Progenitor cell of endocrine pancreas (in vitro differentiated cells): ENCODE results near the gene MAML2. TPM values are rescaled to one million over a fixed set of nuclear protein-coding genes. Genes with fewer than 3 reads are reported as not detected.

Experiments used
- DNase-seq: peaks from one replicate; pipeline ENCODE4 v3.0.0; 2021; ENCODE audit warnings: low spot score; ENCODE audit not compliant: unreplicated experiment
- H3K27ac Mint-ChIP-seq: 2 replicates; pipeline ENCODE4 v1.8.0; 2021; ENCODE audit warnings: mild to moderate bottlenecking, moderate library complexity, mixed read lengths
- H3K27me3 Mint-ChIP-seq: 2 replicates; pipeline ENCODE4 v1.8.0; 2021; ENCODE audit warnings: mixed read lengths
- H3K36me3 Mint-ChIP-seq: 2 replicates; pipeline ENCODE4 v1.8.0; 2022; ENCODE audit warnings: mixed read lengths; ENCODE audit not compliant: insufficient read depth
- H3K4me1 Mint-ChIP-seq: 2 replicates; pipeline ENCODE4 v1.8.0; 2021; ENCODE audit warnings: low read depth, mixed read lengths
- H3K4me3 Mint-ChIP-seq: 2 replicates; pipeline ENCODE4 v1.8.0; 2021; ENCODE audit warnings: low read depth, mild to moderate bottlenecking, moderate library complexity, mixed read lengths
- H3K9me3 Mint-ChIP-seq: 2 replicates; pipeline ENCODE4 v1.8.0; 2021; ENCODE audit warnings: low read depth, mixed read lengths
- total RNA-seq: library from RNA; stranded (reverse); gene quantifications from 2 replicates; pipeline ENCODE4 v1.2.1, GENCODE V29; 2021
- TF ChIP-seq, protein P1 (sequence below): fragments of 200-600 bp; sonication (generic); IDR thresholded peaks from one replicate; pipeline ENCODE4 v1.5.0; 2021; ENCODE audit warnings: antibody characterized with exemption, mild to moderate bottlenecking; ENCODE audit not compliant: unreplicated experiment

The MAML2 gene
- total RNA-seq, 1 donor from 2014 or later: 17.6 TPM

DNA sequence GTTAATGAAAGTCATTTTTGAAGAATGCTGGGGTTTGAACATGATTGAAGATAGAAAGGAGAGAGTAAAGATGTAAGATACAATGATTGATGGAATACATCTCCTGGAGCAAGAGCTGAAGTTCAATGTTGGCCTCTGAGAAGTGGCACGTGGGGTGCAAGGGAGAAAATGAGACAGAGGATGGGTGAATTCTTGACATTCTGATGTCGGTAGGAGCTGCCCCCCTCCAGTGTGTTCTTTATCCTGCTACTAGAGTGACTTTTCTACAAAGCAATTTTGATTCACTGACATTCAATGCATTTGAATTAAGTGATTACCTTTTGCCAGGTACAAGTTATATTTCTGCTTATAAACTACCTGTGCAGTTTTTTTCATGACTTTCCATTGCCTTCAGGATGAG, 260.1 kb downstream of the MAML2 start:
- no peak for DNase-seq
- H3K36me3 Mint-ChIP-seq: no peaks in the 10 kb centered on the region
- no peaks in the 10 kb centered on the region for H3K9me3 Mint-ChIP-seq
- TF ChIP-seq, protein P1, sequence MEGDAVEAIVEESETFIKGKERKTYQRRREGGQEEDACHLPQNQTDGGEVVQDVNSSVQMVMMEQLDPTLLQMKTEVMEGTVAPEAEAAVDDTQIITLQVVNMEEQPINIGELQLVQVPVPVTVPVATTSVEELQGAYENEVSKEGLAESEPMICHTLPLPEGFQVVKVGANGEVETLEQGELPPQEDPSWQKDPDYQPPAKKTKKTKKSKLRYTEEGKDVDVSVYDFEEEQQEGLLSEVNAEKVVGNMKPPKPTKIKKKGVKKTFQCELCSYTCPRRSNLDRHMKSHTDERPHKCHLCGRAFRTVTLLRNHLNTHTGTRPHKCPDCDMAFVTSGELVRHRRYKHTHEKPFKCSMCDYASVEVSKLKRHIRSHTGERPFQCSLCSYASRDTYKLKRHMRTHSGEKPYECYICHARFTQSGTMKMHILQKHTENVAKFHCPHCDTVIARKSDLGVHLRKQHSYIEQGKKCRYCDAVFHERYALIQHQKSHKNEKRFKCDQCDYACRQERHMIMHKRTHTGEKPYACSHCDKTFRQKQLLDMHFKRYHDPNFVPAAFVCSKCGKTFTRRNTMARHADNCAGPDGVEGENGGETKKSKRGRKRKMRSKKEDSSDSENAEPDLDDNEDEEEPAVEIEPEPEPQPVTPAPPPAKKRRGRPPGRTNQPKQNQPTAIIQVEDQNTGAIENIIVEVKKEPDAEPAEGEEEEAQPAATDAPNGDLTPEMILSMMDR: no peak
- no peak overlapping the region for H3K4me3 Mint-ChIP-seq
- H3K27ac Mint-ChIP-seq: no peak overlapping the region
- H3K27me3 Mint-ChIP-seq: no peaks in the 10 kb centered on the region
- peaks cover 17% of the 10 kb centered on the region for H3K4me1 Mint-ChIP-seq

DNA sequence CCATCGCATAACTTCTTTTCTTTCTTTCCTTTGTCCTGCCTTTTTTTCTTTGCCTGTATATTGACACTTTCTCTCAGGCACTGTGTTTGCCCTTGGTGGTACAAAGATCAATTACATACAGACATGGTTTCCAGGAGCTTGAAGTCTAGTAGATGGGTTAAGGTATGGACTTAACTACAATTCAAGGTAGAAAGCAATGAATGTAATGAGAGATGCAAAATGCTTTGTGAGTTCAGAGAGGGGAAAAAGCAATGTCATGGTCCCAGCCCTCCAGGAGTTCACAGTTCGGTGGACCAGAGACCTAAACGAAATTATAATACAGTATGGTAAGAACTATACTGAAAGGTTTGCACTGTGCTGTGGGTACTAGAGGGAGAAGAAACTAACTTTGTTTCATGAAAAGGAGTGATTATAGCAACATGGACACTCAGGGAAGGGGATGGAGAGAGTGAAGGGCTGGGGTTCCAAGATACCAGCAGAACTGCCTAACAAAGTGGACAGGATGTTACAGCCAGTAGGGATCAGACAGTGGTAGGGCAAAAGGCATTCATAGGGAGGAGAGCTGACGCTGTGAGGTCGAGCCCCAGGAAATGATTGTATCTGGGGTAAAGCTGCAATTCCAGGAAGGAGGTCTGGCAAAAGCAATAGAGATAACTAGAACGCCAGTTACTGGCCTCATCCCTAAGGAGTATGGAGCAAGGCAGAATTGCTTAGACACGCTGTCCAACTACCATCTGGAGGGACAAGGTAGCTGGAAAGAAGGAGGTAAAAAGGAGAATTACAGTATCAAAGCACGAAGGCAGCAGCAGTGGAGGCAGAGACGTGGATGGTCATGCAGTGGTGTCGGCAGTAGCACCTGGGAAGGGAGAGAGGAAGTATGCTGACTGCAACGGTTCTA, 260.7 kb downstream of the MAML2 start:
- H3K36me3 Mint-ChIP-seq: no peaks in the 10 kb centered on the region
- TF ChIP-seq, protein P1: no peak
- DNase-seq: no peak

DNA sequence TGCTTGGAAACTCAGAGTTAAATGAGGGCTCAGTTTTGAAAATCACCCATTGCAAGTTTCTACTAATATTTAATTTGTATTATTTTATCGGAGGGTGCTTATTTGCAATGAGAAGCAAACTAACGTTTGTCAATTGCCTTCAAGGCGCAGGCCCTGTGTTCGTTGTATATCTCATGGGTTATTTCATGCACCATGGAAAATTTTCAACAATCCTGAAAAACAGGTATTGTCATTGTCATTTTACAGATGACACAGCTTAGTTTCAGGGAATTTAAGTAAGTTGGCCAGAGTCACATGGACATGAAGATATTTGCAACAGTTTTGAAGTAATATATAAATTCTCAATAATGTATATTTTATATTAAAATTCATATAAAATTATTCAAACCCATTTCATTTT, 261.4 kb downstream of the MAML2 start:
- no peak for DNase-seq
- H3K27ac Mint-ChIP-seq: no peak overlapping the region
- H3K4me3 Mint-ChIP-seq: no peak overlapping the region
- H3K27me3 Mint-ChIP-seq: no peaks in the 10 kb centered on the region
- H3K9me3 Mint-ChIP-seq: no peaks in the 10 kb centered on the region
- no peaks in the 10 kb centered on the region for H3K36me3 Mint-ChIP-seq
- peaks cover 16% of the 10 kb centered on the region for H3K4me1 Mint-ChIP-seq
- TF ChIP-seq, protein P1: no peak

More for the DNA sequence above, 260.7 kb downstream of the MAML2 start:
- Mint-ChIP-seq H3K9me3 (no peaks in the 10 kb centered on the region), H3K4me1 (peaks cover 17% of the 10 kb centered on the region), H3K4me3 (no peak overlapping the region), H3K27me3 (no peaks in the 10 kb centered on the region), H3K27ac (no peak overlapping the region)

DNA sequence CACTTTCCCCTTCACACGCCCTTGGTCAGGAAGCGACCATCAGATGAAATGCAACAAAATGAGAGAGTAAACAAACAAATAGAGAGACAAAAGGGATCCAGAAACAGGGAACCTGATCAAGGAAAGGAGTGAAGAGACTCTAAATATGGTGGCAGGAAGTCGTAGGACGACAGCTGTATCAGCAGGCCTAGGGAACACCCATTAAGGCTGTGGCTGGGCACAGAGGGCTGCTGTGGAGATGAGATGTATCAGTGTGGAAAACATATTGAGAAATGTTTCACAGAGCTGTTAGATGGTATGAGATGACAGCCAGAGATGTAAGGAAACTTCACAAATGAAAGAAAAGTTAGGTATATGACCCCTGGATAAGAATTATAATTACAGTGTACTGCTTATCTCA, 263.3 kb downstream of the MAML2 start:
- no peak overlapping the region for H3K27ac Mint-ChIP-seq
- H3K27me3 Mint-ChIP-seq: no peaks in the 10 kb centered on the region
- H3K4me1 Mint-ChIP-seq: peaks cover 19% of the 10 kb centered on the region
- H3K36me3 Mint-ChIP-seq: no peaks in the 10 kb centered on the region
- no peak overlapping the region for H3K4me3 Mint-ChIP-seq
- no peak for DNase-seq
- TF ChIP-seq, protein P1: no peak
- H3K9me3 Mint-ChIP-seq: no peaks in the 10 kb centered on the region

DNA sequence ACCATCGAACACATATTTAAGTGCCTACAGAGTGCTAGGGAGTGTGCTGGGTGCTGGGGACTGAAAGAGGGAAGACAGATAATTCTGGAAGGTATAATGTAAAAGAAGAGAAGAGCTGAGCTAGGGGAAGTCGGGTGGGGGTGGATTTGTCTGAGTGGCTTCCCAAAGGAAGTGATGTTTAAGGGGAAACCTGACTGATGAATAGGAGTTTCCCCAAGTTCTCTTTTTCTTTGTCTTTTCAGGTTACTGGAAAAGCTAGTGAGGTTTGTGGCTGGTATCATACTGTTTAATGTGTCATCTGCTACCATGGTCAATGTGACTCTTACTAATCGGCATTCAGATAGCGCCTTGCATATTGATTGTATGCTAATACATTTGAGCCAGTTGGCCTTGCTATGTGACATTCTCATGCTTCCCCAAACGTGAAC, 267.4 kb downstream of the MAML2 start:
- no peak for DNase-seq
- peak overlapping the region; percentile 38 for H3K27ac Mint-ChIP-seq
- peaks cover 4% of the 10 kb centered on the region for H3K36me3 Mint-ChIP-seq
- H3K27me3 Mint-ChIP-seq: no peaks in the 10 kb centered on the region
- H3K9me3 Mint-ChIP-seq: no peaks in the 10 kb centered on the region
- TF ChIP-seq, protein P1: no peak
- no peak overlapping the region for H3K4me3 Mint-ChIP-seq
- H3K4me1 Mint-ChIP-seq: peaks cover 21% of the 10 kb centered on the region
